Activated T-helper 2 cell treated with anti-CD3 and anti-CD28 coated beads, Interferon-gamma antibody, Interleukin-2, Interleukin-4, amounts not matched to agents 10 μg/mL and 5 μg/mL and 100 μg/mL, durations not matched to agents 14 hours and 24 hours and 36 hours (primary cell): Measurements from ENCODE around the gene FHIP1B. TPM values are rescaled to one million over a fixed set of nuclear protein-coding genes. Genes with fewer than 3 reads are reported as not detected.

Experiments
- DNase-seq: peaks from one replicate; pipeline ENCODE4 v3.0.0; 2021; ENCODE audit warnings: low spot score
- H3K27ac Mint-ChIP-seq: one replicate; pipeline ENCODE4 v1.8.0; 2021; ENCODE audit warnings: mixed read lengths
- H3K27me3 Mint-ChIP-seq: one replicate; pipeline ENCODE4 v1.8.0; 2021; ENCODE audit warnings: low read depth, mixed read lengths
- H3K36me3 Mint-ChIP-seq: one replicate; pipeline ENCODE4 v1.8.0; 2021; ENCODE audit warnings: low read depth, mixed read lengths
- H3K4me1 Mint-ChIP-seq: one replicate; pipeline ENCODE4 v1.8.0; 2021; ENCODE audit warnings: low read depth, mixed read lengths
- H3K4me3 Mint-ChIP-seq: one replicate; pipeline ENCODE4 v1.8.0; 2021; ENCODE audit warnings: low read depth, mild to moderate bottlenecking, moderate library complexity, mixed read lengths
- H3K9me3 Mint-ChIP-seq: one replicate; pipeline ENCODE4 v1.8.0; 2021; ENCODE audit warnings: mixed read lengths
- intact Hi-C: fragments of 100-400 bp; cut with micrococcal nuclease; formaldehyde crosslinking; loops from one replicate; pipeline ENCODE4 v1.15.1; 2023
- total RNA-seq: library from RNA; stranded (reverse); gene quantifications from 2 replicates; pipeline ENCODE4 v1.2.3, GENCODE V29; 2022

FHIP1B gene
- total RNA-seq, 1 donor from 2014 or later, result 17.6 TPM

DNA sequence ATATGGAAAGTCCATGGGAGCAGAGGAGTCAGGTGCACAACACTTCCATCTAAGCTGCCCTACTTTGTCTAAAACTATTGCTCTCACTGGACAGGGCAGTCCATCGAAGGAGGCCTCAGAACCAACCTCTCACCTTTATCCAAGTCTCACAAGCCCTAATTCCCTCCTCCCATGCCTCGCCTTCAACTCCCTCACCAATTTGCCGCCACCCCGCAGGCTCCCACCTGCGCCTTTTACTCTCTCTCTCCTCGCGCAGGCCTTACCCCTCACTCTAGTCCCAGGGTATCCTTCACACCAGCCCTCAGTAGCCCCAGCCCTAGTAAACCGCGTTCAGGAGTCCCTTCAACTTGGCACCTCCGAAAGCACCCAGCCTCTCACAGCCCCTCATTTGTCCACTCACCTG is 451 bp downstream of the FHIP1B start:
- H3K4me3 Mint-ChIP-seq, result peak overlapping the region; percentile 97
- peak overlapping the region; percentile 95 for H3K27ac Mint-ChIP-seq
- peaks cover 3% of the 10 kb centered on the region for H3K36me3 Mint-ChIP-seq
- H3K9me3 Mint-ChIP-seq, result no peaks in the 10 kb centered on the region
- peaks cover 41% of the 10 kb centered on the region for H3K4me1 Mint-ChIP-seq
- DNase-seq, result no peak
- no peaks in the 10 kb centered on the region for H3K27me3 Mint-ChIP-seq
- intact Hi-C loops, result loop anchor here (1.0 to 10.0 kb wide), 8 partner anchors 25 to 1842 kb away; partner anchors contain the start of genes ARFIP2, CAVIN3, CCKBR and TAF10

DNA sequence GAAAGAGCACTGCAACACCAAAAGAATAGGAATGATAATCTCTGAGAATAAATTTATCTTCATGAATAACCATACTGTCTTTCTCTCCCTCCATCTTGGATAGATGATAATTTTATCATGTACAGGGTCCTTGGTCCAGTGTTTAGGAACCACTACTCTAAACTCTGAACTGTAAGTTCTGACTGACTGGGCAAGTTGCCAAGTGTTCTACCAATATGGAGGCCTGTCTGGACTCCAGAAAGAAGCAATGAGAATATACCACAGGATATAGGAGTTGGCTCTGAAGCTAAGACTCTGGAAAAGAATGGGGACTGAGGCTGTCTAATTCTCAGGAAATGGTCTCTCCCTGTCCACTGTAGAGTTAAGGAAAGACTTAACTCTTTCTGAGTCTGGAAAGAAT is 1.5 kb downstream of the FHIP1B start:
- intact Hi-C loops, result loop anchor here (1.0 to 10.0 kb wide), 4 partner anchors 39 to 1841 kb away; partner anchors contain the start of genes TAF10, TPP1, TRIM21 and TRIM22

DNA sequence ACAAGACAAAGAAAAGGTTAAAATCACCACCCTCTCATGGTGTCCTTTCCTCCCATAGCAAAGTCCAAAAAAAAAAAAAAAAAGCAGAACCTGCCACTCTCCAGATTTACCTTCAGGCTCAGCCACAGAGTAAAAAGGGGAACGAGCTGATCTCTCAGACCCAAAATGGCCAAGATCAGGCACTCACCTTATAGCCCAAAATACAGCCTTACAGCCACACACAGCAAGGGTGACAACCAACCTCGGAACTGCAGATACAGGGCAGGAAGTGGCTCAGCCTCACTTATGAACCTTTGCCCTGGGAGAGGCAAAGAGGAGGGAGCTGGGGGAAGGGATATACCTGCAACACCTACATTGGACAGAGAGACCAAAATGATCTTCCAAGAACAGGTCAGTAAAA is 4.5 kb downstream of the FHIP1B start:
- DNase-seq, result no peak
- H3K4me1 Mint-ChIP-seq, result peaks cover 43% of the 10 kb centered on the region
- intact Hi-C loops, result loop anchor here (5.0 to 10.0 kb wide), 3 partner anchors 385 to 1838 kb away; partner anchors contain the start of genes TAF10, TPP1, TRIM21 and TRIM22
- no peak overlapping the region for H3K27ac Mint-ChIP-seq
- no peaks in the 10 kb centered on the region for H3K27me3 Mint-ChIP-seq
- peaks cover 7% of the 10 kb centered on the region for H3K36me3 Mint-ChIP-seq
- no peak overlapping the region for H3K4me3 Mint-ChIP-seq
- H3K9me3 Mint-ChIP-seq, result no peaks in the 10 kb centered on the region

More for the DNA sequence above, 1.5 kb downstream of the FHIP1B start:
- peak overlapping the region; percentile 57 for H3K4me3 Mint-ChIP-seq
- H3K27ac Mint-ChIP-seq, result no peak overlapping the region
- H3K36me3 Mint-ChIP-seq, result peaks cover 3% of the 10 kb centered on the region
- H3K27me3 Mint-ChIP-seq, result no peaks in the 10 kb centered on the region
- DNase-seq, result no peak
- no peaks in the 10 kb centered on the region for H3K9me3 Mint-ChIP-seq
- peaks cover 43% of the 10 kb centered on the region for H3K4me1 Mint-ChIP-seq

DNA sequence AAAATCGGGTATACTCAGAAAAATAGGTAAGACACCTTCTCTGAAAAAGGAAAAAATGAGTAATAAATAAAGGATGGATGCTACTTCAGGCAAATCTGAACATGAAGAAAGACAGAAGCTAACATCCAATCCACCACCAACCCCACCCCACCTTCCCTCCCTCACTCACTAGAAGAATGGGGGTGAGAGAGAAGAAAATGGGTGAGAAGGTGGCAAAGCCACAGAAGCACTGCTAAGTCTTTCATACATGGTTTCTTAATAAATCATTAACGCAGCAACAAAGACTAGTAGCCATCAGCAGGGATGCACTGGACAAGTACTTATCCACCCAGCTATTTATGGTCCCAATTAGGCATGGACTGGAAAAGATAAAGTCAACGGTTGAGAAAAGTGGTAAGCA is 5.9 kb downstream of the FHIP1B start:
- peaks cover 8% of the 10 kb centered on the region for H3K36me3 Mint-ChIP-seq
- no peak for DNase-seq
- peaks cover 36% of the 10 kb centered on the region for H3K4me1 Mint-ChIP-seq
- H3K4me3 Mint-ChIP-seq, result no peak overlapping the region
- no peak overlapping the region for H3K27ac Mint-ChIP-seq
- intact Hi-C loops, result no loop called here
- H3K9me3 Mint-ChIP-seq, result no peaks in the 10 kb centered on the region
- no peaks in the 10 kb centered on the region for H3K27me3 Mint-ChIP-seq

DNA sequence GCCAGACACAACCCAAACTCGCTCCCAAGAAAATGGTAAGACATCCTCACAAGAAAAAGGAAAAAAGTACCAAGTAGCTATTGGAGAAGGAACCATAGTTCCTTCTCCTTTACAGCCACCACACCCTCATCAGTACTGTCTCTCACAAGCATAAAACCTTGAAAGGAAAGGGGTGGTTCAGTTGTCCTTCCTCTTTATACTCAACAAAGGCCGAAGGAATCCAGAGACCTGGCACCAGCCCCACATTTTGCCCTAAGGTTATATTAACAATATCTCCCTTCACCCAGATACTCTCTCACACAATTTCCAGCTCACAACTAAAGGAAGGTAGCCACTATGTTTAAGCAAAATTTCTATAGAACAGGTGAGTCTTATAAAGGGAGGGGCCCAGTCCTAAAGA is 8.5 kb downstream of the FHIP1B start:
- peaks cover 23% of the 10 kb centered on the region for H3K4me1 Mint-ChIP-seq
- H3K4me3 Mint-ChIP-seq, result no peak overlapping the region
- H3K27me3 Mint-ChIP-seq, result no peaks in the 10 kb centered on the region
- intact Hi-C loops, result no loop called here
- no peak overlapping the region for H3K27ac Mint-ChIP-seq
- DNase-seq, result no peak
- H3K36me3 Mint-ChIP-seq, result peaks cover 23% of the 10 kb centered on the region
- H3K9me3 Mint-ChIP-seq, result no peaks in the 10 kb centered on the region

DNA sequence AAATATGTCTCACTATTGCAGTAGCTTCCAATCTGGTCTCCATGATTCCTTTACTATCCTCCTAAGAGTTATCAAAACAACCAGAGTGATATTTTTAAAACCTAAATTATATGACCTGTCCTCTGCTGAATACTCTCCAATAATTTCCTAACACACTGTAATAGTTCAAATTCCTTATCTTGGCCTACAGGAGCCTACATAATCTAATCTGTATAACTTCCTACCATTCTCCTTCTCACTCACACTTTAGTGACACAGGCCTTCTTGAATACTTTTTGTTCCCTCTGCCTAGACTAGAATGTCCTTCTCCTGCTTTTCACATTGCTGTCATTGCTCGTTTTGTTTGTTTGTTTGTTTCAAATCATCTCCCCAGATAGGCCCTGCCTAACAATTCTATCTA is 9.4 kb downstream of the FHIP1B start:
- no peak for DNase-seq
- Mint-ChIP-seq H3K4me1 (peaks cover 16% of the 10 kb centered on the region), H3K9me3 (no peaks in the 10 kb centered on the region), H3K27me3 (no peaks in the 10 kb centered on the region), H3K4me3 (no peak overlapping the region), H3K27ac (no peak overlapping the region), H3K36me3 (peaks cover 29% of the 10 kb centered on the region)
- intact Hi-C loops, result no loop called here

DNA sequence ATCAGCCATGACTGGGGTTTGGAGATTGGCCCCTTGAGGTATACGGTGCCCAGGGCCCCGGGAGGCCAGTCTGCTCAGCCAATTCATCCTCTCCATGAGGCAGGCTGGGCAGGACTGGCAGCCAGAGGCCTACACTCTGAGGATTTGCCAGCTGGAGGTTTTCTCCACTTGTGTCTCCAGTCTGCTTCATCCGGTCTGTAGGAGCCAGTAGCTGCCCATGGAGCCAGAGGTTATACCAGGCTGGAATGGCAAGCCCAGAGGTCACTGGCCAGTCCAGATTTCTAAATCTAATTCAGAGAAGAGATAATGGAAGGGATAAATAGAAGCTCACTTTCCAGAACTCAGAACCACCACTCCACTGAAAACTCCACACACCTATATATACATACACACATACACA is 10.0 kb downstream of the FHIP1B start:
- Mint-ChIP-seq H3K27me3 (no peaks in the 10 kb centered on the region), H3K9me3 (no peaks in the 10 kb centered on the region), H3K36me3 (peaks cover 32% of the 10 kb centered on the region), H3K4me1 (peaks cover 14% of the 10 kb centered on the region), H3K4me3 (no peak overlapping the region), H3K27ac (no peak overlapping the region)
- no peak for DNase-seq
- intact Hi-C loops, result no loop called here

DNA sequence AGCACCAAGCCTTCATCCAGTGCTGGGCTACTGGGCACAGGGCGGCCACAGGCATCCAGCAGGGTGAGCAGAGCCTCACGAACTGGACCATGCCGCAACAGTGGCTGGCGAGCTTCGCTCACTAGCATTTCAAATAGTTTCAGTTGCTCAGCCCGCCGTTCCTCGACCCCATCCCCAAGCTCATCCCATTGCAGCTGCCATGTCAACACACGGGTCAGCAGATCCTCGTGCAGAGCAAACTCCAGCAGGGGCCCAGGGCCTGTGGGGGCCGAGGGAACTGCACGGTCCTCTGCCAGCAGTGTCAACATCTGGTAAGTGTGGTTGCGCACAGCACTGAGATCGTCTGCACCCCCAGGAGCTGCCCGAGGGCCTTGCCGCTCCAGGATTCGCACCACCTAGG is 10.6 kb downstream of the FHIP1B start:
- Mint-ChIP-seq H3K4me1 (peaks cover 16% of the 10 kb centered on the region), H3K36me3 (peaks cover 35% of the 10 kb centered on the region), H3K4me3 (no peak overlapping the region), H3K9me3 (no peaks in the 10 kb centered on the region), H3K27me3 (no peaks in the 10 kb centered on the region), H3K27ac (no peak overlapping the region)
- intact Hi-C loops, result no loop called here
- no peak for DNase-seq

DNA sequence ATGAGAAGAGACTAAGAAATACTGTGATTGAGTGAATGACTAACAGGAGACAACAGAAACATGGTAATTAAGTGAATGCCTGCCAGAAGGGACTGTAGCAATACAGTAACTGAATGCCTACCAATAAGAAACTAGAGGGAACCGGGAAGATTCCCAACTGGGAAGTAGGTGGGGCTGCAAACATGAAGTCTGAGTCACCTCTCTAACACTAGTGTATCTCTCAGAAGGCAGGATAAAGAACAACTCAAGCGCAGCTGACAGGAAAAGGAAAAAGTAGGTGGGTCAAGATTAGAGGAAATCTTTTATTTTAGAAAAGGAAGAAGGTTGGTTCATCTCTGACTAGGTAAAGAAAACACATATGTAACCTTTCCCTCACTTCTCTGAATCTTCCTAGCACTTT is 15.1 kb downstream of the FHIP1B start:
- no peak for DNase-seq
- H3K27me3 Mint-ChIP-seq, result no peaks in the 10 kb centered on the region
- no peak overlapping the region for H3K4me3 Mint-ChIP-seq
- H3K27ac Mint-ChIP-seq, result no peak overlapping the region
- peaks cover 10% of the 10 kb centered on the region for H3K4me1 Mint-ChIP-seq
- peaks cover 49% of the 10 kb centered on the region for H3K36me3 Mint-ChIP-seq
- intact Hi-C loops, result no loop called here
- H3K9me3 Mint-ChIP-seq, result no peaks in the 10 kb centered on the region

DNA sequence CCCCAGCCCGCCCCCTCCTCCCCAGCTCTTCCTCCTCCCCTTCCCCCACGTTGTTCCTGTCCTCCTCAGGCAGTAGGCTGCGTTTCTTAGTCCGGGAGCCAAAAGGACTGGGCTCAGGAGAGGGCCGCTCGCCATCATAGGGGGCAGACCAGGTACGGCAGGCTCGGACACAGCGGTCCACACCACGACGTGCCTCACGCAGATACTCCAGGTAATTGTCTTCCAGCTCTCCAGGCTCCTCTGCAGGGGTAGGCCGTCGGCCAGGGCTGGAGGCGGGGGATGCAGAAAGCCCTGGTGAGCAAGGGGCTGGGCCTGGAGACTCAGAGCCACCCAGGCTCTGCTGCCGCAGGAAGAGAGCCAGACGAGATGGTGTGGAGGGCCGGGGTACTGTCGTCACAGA is 16.7 kb downstream of the FHIP1B start:
- no peak overlapping the region for H3K27ac Mint-ChIP-seq
- H3K27me3 Mint-ChIP-seq, result no peaks in the 10 kb centered on the region
- H3K4me1 Mint-ChIP-seq, result peaks cover 10% of the 10 kb centered on the region
- H3K36me3 Mint-ChIP-seq, result peaks cover 45% of the 10 kb centered on the region
- intact Hi-C loops, result no loop called here
- H3K4me3 Mint-ChIP-seq, result no peak overlapping the region
- no peaks in the 10 kb centered on the region for H3K9me3 Mint-ChIP-seq
- DNase-seq, result no peak

DNA sequence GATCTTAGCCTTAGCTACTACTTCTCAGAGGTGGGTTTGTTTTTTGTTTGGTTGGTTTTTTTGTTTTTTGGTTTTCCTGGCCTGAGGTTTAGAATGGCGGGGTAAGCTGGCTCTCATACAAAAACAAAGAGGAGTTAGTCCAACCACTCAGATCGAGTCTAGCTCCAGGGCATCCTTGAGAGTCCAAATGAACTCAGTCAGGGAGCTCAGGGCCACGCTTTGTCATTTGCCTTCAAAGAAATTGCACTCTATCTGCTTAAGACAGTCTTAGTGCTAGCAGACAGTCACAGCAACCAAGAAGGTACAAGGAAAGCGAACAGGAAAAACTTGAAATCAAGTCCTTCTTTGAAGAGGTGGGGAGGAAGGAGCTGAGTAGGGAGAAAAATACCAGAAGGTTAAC is 17.9 kb downstream of the FHIP1B start:
- no peaks in the 10 kb centered on the region for H3K27me3 Mint-ChIP-seq
- peaks cover 33% of the 10 kb centered on the region for H3K36me3 Mint-ChIP-seq
- no peak overlapping the region for H3K4me3 Mint-ChIP-seq
- intact Hi-C loops, result no loop called here
- no peak for DNase-seq
- H3K4me1 Mint-ChIP-seq, result peaks cover 10% of the 10 kb centered on the region
- H3K27ac Mint-ChIP-seq, result no peak overlapping the region
- H3K9me3 Mint-ChIP-seq, result no peaks in the 10 kb centered on the region

DNA sequence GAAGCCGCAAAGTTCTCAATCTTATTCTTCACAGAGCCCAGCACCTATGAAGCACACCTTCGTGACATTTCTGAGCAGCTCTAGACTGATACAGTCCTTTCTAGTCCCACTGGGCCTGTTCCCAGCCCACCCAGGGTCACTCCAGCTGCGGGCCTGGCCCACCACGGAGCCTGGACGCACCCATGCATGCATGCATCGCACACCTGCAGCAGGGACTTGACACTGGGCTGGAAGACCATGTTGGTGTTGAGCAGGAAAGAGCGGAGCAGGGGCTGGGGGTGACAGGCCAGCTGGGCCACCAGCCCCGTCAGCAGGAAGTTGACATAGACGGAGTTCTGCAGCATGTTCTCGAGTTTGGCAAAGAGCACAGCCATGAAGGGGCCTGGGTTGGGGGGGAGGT is 19.9 kb downstream of the FHIP1B start:
- Mint-ChIP-seq H3K9me3 (no peaks in the 10 kb centered on the region), H3K27ac (no peak overlapping the region), H3K27me3 (no peaks in the 10 kb centered on the region), H3K36me3 (peaks cover 22% of the 10 kb centered on the region), H3K4me1 (peaks cover 4% of the 10 kb centered on the region), H3K4me3 (no peak overlapping the region)
- no peak for DNase-seq
- intact Hi-C loops, result no loop called here

DNA sequence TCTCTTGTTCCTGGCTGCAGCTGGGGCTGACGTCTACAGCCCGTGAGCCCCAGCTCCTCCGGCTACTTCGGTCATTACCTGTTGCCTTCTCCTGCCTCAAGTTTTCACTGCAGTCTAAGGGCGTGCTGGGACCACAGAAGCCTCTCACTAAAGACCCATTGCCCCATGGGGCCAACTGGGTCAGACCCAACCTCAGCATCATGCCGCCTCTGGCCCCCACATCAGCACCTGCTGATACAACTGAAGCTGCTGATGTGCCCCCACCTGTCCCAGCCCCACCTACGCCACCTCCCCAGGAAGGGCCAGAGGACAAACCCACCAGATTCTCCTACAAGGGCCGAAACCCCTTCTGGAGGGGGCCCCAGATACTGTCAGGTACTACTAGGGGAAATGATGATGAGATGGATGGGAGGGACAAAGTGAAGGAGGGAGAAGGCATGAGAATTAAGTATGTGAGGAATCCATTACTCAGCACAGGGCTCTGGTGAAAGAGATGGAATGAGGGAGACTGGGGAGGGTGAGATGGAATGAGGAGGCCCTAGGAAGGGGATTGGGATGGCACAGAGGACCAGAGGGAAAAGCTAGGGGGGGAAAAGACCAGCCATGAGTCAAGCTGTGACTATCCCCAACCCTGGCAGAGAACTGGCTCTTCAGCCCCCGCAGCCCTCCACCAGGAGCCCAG is 24.0 kb downstream of the FHIP1B start:
- DNase-seq, result no peak
- no peaks in the 10 kb centered on the region for H3K27me3 Mint-ChIP-seq
- intact Hi-C loops, result no loop called here
- no peaks in the 10 kb centered on the region for H3K9me3 Mint-ChIP-seq
- H3K4me3 Mint-ChIP-seq, result no peak overlapping the region
- no peak overlapping the region for H3K27ac Mint-ChIP-seq
- H3K36me3 Mint-ChIP-seq, result peaks cover 12% of the 10 kb centered on the region
- no peaks in the 10 kb centered on the region for H3K4me1 Mint-ChIP-seq
